ENCODE results near the gene G3BP2. TPM values are rescaled to one million over a fixed set of nuclear protein-coding genes. Genes with fewer than 3 reads are reported as not detected.
A peak's percentile ranks its signal among the peaks of the same experiment; 100 is the strongest.

Gene G3BP2
- total RNA-seq, result 100 to 1,000 TPM in 1 of 2 donors, 10 to 100 TPM in 1; 86.2 to 112 TPM
- 10 to 100 TPM; 16.1 to 51.4 TPM for polyA plus RNA-seq
- long read RNA-seq, donor 1, full-length matches to known transcripts, result 33 of 33 reads
- long read RNA-seq, donor 1, partial matches to known transcripts, result 0 of 33 reads
- long read RNA-seq, donor 1, other reads (novel, unspliced or antisense), result 0 of 33 reads
- long read RNA-seq, donor 2, transcript G3BP2-201 (11 exons, 2,609 nt), result major isoform, 7 of 7 reads
- long read RNA-seq, donor 2, partial matches to known transcripts, result 0 of 7 reads
- long read RNA-seq, donor 2, other reads (novel, unspliced or antisense), result 0 of 7 reads
- long read RNA-seq, donor 3, full-length matches to known transcripts, result 8 of 31 reads
- long read RNA-seq, donor 3, partial matches to known transcripts, result 23 of 31 reads
- long read RNA-seq, donor 3, other reads (novel, unspliced or antisense), result 0 of 31 reads
- long read RNA-seq, donor 4, partial matches to known transcripts, result 20 of 22 reads
- long read RNA-seq, donor 4, other reads (novel, unspliced or antisense), result 0 of 22 reads
- long read RNA-seq, donor 5, full-length matches to known transcripts, result 22 of 22 reads
- long read RNA-seq, donor 5, partial matches to known transcripts, result 0 of 22 reads
- long read RNA-seq, donor 5, other reads (novel, unspliced or antisense), result 0 of 22 reads

GRCh38 chr4:75673027-75673958, at the start of gene G3BP2:
TSS of gene G3BP2 (minus strand) at chr4:75673411. CDS start at chr4:75662025, 11,386 bp downstream.
- DNase-seq (peak; percentile 99), ATAC-seq (ENCODE audit: insufficient read depth, low FRiP score) (peak; percentile 99)
- peaks cover 0 to 8% (median 0%) of the 10 kb centered on the region in 4 donors for H3K36me3 ChIP-seq (ENCODE audit: control insufficient read depth in 4 of 4, insufficient read depth in 4 of 4, low read length in 4 of 4)
- H3K9me3 ChIP-seq (ENCODE audit: control insufficient read depth in 4 of 4, insufficient read depth in 3 of 4, low read length in 3 of 4), result no peaks in the 10 kb centered on the region
- peak within 1 kb of the TSS; percentile 82 for H3K4me3 ChIP-seq
- peaks cover 0 to 23% (median 18%) of the 10 kb centered on the region in 5 donors for H3K4me1 ChIP-seq (ENCODE audit: control insufficient read depth in 5 of 5, insufficient read depth in 5 of 5, low read length in 5 of 5)
- H3K27me3 ChIP-seq (ENCODE audit: control insufficient read depth in 3 of 3, insufficient read depth in 3 of 3, low read length in 2 of 3), result no peaks in the 10 kb centered on the region
- WGBS, 2 donors, result 0% methylated on average over 82 to 83 of the region's 83 CpGs
- TF ChIP-seq, protein P1, sequence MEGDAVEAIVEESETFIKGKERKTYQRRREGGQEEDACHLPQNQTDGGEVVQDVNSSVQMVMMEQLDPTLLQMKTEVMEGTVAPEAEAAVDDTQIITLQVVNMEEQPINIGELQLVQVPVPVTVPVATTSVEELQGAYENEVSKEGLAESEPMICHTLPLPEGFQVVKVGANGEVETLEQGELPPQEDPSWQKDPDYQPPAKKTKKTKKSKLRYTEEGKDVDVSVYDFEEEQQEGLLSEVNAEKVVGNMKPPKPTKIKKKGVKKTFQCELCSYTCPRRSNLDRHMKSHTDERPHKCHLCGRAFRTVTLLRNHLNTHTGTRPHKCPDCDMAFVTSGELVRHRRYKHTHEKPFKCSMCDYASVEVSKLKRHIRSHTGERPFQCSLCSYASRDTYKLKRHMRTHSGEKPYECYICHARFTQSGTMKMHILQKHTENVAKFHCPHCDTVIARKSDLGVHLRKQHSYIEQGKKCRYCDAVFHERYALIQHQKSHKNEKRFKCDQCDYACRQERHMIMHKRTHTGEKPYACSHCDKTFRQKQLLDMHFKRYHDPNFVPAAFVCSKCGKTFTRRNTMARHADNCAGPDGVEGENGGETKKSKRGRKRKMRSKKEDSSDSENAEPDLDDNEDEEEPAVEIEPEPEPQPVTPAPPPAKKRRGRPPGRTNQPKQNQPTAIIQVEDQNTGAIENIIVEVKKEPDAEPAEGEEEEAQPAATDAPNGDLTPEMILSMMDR (IDR thresholded peaks at IDR 0.05; ENCODE audit: control extremely low read depth, extremely low read depth), result no peak
- H3K27ac ChIP-seq (ENCODE audit: low read depth in 1 of 2, low read length in 1 of 2), result peak within 1 kb of the TSS; percentile 92 to 94
- peak within 1 kb of the TSS; percentile 92 to 98 for H3K9ac ChIP-seq (ENCODE audit: insufficient read depth in 1 of 2, low read length in 2 of 2)

GRCh38 chr4:75722417-75722816, 49.2 kb upstream of the G3BP2 start:
- ATAC-seq (ENCODE audit: insufficient read depth, low FRiP score) (no peak), DNase-seq (no peak)
- WGBS, 2 donors, result 41 to 55% methylated on average over 3 of the region's 3 CpGs
- peaks cover 0 to 6% (median 0%) of the 10 kb centered on the region in 4 donors for H3K36me3 ChIP-seq (ENCODE audit: control insufficient read depth in 4 of 4, insufficient read depth in 4 of 4, low read length in 4 of 4)
- TF ChIP-seq, protein P1 (IDR thresholded peaks at IDR 0.05; ENCODE audit: control extremely low read depth, extremely low read depth), result no peak
- H3K4me1 ChIP-seq (ENCODE audit: control insufficient read depth in 5 of 5, insufficient read depth in 5 of 5, low read length in 5 of 5), result peaks cover 2 to 32% (median 10%) of the 10 kb centered on the region in 5 donors
- no peaks in the 10 kb centered on the region for H3K9me3 ChIP-seq (ENCODE audit: control insufficient read depth in 4 of 4, insufficient read depth in 3 of 4, low read length in 3 of 4)
- H3K9ac ChIP-seq (ENCODE audit: insufficient read depth in 1 of 2, low read length in 2 of 2), result no peak overlapping the region
- H3K27me3 ChIP-seq (ENCODE audit: control insufficient read depth in 3 of 3, insufficient read depth in 3 of 3, low read length in 2 of 3), result no peaks in the 10 kb centered on the region
- no peak overlapping the region for H3K27ac ChIP-seq (ENCODE audit: low read depth in 1 of 2, low read length in 1 of 2)
- H3K4me3 ChIP-seq, result no peak overlapping the region

DNA sequence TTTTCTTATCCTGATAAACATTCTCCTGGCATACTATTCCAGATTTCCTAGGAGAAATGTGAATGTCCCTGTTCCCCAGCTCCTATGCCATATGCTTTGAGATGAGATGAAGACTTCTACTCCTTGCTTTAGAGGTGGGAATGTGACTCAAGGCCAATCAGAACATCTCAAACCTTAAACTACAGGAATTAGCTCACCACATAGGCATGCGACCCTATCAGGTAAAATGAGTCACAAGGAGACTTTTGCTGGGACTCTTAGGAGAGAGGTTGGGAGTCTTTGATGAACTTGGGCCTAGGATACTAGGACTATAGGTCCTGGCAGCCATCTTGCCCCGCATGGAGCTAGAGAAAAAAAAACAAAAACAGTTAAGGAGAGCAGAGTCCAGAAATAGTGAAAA, 45.3 kb upstream of the G3BP2 start:
- Histone ChIP-seq H3K4me3 (no peak overlapping the region), H3K36me3 (ENCODE audit: control insufficient read depth in 4 of 4, insufficient read depth in 4 of 4, low read length in 4 of 4) (no peaks in the 10 kb centered on the region), H3K9me3 (ENCODE audit: control insufficient read depth in 4 of 4, insufficient read depth in 3 of 4, low read length in 3 of 4) (no peaks in the 10 kb centered on the region), H3K27me3 (ENCODE audit: control insufficient read depth in 3 of 3, insufficient read depth in 3 of 3, low read length in 2 of 3) (no peaks in the 10 kb centered on the region), H3K4me1 (ENCODE audit: control insufficient read depth in 5 of 5, insufficient read depth in 5 of 5, low read length in 5 of 5) (peaks cover 0 to 12% (median 5%) of the 10 kb centered on the region in 5 donors), H3K27ac (ENCODE audit: low read depth in 1 of 2, low read length in 1 of 2) (no peak overlapping the region), H3K9ac (ENCODE audit: insufficient read depth in 1 of 2, low read length in 2 of 2) (no peak overlapping the region)
- TF ChIP-seq, protein P1 (IDR thresholded peaks at IDR 0.05; ENCODE audit: control extremely low read depth, extremely low read depth), result no peak
- no peak for ATAC-seq (ENCODE audit: insufficient read depth, low FRiP score)
- DNase-seq, result no peak
- WGBS, 2 donors, result 94 to 96% methylated on average over 2 of the region's 2 CpGs
